Activated CD4-positive, CD25-positive, alpha-beta regulatory T cell treated with anti-CD3 and anti-CD28 coated beads, Interleukin-2, amount 50 U/mL, for 16 hours (primary cell): ENCODE results near the gene C2.
"Not testable (repeated sequence)": the region's sequence is repeated elsewhere in the genome, so short reads cannot be mapped to it uniquely, and the experiment has no call there.

Experiments
- DNase-seq: peaks from one replicate; pipeline ENCODE4 v3.0.0-alpha.2; 2020; ENCODE audit warnings: low read depth, low spot score

Gene C2

GRCh38 chr6:31922942-31923341 is 4.6 kb upstream of the C2 start:
- DNase-seq = no peak

GRCh38 chr6:31927863-31928671 is 550 bp downstream of the C2 start:
- no peak for DNase-seq

DNA sequence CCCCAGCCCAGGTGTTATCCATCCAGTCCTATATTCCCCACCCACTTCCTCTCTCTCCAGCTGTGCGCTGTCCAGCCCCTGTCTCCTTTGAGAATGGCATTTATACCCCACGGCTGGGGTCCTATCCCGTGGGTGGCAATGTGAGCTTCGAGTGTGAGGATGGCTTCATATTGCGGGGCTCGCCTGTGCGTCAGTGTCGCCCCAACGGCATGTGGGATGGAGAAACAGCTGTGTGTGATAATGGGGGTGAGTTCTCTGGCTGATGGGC is 1.1 kb downstream of the C2 start:
- no peak for DNase-seq

DNA sequence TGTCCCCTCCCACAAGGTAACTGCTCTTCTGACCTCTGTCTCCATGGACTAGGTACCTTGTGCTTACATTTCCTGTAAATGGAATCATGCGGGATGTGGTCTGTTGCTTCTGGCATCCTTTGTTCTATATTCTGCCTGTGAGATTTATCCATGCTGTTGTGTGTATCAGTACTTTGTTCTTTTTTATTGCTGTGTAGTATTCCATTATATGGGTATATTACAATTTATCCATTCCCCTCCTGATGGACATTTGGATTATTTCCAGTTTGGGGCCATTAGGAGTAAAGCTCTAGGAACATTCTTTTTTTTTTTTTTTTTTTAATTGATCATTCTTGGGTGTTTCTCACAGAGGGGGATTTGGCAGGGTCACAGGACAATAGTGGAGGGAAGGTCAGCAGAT is 3.4 kb downstream of the C2 start:
- DNase-seq = no peak

DNA sequence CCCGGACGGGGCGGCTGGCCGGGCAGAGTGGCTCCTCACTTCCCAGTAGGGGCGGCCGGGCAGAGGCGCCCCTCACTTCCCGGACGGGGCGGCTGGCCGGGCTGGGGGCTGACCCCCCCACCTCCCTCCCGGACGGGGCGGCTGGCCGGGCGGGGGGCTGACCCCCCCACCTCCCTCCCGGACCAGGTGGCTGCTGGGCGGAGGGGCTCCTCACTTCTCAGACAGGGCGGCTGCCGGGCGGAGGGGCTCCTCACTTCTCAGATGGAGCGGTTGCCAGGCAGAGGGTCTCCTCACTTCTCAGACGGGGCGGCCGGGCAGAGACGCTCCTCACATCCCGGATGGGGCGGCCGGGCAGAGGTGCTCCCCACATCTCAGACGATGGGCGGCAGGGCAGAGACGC is 4.6 kb downstream of the C2 start:
- DNase-seq = not testable (repeated sequence)

- no peak for DNase-seq
Measured at GRCh38 chr6:31933537-31933936, 6.0 kb downstream of the C2 start.

- no peak for DNase-seq
Measured at GRCh38 chr6:31935021-31935420, 7.5 kb downstream of the C2 start.

DNA sequence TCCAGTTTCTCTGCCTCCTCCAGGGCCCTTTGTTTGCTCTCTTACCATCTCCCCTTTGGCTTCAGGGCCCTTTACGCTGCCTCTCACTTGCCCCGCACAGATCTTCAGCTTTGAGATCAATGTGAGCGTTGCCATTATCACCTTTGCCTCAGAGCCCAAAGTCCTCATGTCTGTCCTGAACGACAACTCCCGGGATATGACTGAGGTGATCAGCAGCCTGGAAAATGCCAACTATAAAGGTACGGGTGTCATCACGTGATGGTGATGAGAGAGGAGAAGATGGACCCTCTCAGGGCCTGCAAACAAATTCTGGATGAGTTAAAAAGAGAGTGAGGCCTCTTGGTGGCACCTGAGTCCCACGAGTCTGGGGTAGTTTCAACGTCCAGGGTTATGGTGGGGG is 8.3 kb downstream of the C2 start:
- DNase-seq = no peak

GRCh38 chr6:31940256-31940664 is 12.7 kb downstream of the C2 start:
- DNase-seq = no peak

- no peak for DNase-seq
Measured at GRCh38 chr6:31943742-31944141, 16.2 kb downstream of the C2 start.

DNA sequence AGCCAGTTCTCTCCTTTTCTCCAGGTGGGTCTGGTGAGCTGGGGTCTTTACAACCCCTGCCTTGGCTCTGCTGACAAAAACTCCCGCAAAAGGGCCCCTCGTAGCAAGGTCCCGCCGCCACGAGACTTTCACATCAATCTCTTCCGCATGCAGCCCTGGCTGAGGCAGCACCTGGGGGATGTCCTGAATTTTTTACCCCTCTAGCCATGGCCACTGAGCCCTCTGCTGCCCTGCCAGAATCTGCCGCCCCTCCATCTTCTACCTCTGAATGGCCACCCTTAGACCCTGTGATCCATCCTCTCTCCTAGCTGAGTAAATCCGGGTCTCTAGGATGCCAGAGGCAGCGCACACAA is 17.6 kb downstream of the C2 start:
- no peak for DNase-seq

DNA sequence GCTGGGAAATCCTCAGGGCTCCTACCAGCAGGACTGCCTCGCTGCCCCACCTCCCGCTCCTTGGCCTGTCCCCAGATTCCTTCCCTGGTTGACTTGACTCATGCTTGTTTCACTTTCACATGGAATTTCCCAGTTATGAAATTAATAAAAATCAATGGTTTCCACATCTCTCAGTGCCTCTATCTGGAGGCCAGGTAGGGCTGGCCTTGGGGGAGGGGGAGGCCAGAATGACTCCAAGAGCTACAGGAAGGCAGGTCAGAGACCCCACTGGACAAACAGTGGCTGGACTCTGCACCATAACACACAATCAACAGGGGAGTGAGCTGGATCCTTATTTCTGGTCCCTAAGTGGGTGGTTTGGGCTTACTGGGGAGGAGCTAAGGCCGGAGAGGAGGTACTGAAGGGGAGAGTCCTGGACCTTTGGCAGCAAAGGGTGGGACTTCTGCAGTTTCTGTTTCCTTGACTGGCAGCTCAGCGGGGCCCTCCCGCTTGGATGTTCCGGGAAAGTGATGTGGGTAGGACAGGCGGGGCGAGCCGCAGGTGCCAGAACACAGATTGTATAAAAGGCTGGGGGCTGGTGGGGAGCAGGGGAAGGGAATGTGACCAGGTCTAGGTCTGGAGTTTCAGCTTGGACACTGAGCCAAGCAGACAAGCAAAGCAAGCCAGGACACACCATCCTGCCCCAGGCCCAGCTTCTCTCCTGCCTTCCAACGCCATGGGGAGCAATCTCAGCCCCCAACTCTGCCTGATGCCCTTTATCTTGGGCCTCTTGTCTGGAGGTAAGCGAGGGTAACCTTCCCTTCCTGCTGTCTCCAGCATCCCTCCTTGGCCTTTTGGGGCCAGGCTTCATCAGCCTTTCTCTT is 18.2 kb downstream of the C2 start, which contains the start of gene CFB:
TSS of gene CFB (plus strand) at position 589 of the 863 bp plus-strand sequence. CDS start at position 716, 127 bp downstream.
- DNase-seq = no peak

DNA sequence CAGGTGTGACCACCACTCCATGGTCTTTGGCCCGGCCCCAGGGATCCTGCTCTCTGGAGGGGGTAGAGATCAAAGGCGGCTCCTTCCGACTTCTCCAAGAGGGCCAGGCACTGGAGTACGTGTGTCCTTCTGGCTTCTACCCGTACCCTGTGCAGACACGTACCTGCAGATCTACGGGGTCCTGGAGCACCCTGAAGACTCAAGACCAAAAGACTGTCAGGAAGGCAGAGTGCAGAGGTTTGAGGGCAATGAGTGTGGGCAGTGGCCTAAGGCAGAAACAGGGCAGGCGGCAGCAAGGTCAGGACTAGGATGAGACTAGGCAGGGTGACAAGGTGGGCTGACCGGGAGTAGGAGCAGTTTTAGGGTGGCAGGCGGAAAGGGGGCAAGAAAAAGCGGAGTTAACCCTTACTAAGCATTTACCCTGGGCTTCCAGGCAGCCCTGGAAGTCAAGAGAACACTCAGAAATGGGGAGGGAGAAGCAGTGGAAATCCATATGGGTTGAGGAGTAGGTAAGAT is 18.9 kb downstream of the C2 start:
- no peak for DNase-seq

GRCh38 chr6:31947070-31947675 is 19.7 kb downstream of the C2 start:
- DNase-seq = no peak

GRCh38 chr6:31947864-31948263 is 20.3 kb downstream of the C2 start:
- no peak for DNase-seq

GRCh38 chr6:31948306-31948705 is 20.8 kb downstream of the C2 start:
- DNase-seq = no peak

DNA sequence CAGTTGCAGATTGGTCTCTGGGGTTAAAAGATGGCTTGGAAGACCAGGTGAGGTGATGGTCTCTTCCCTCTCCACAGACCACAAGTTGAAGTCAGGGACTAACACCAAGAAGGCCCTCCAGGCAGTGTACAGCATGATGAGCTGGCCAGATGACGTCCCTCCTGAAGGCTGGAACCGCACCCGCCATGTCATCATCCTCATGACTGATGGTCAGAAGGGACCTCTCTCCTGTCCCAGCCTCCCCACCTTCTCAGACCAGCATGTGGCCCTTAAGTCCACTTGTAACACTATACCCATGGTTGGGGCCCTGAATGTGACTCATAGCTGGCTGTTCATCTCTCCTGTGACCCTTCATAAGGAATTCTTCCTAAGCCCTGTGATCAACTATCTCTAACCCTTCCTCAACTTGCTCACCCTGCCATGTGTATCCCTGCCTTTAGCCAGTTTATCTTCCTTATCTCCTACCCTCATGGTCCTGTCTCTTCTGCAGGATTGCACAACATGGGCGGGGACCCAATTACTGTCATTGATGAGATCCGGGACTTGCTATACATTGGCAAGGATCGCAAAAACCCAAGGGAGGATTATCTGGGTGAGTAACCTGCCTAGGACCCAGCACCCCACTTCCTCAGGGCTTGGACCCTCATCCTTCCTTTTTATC is 21.4 kb downstream of the C2 start:
- no peak for DNase-seq

DNA sequence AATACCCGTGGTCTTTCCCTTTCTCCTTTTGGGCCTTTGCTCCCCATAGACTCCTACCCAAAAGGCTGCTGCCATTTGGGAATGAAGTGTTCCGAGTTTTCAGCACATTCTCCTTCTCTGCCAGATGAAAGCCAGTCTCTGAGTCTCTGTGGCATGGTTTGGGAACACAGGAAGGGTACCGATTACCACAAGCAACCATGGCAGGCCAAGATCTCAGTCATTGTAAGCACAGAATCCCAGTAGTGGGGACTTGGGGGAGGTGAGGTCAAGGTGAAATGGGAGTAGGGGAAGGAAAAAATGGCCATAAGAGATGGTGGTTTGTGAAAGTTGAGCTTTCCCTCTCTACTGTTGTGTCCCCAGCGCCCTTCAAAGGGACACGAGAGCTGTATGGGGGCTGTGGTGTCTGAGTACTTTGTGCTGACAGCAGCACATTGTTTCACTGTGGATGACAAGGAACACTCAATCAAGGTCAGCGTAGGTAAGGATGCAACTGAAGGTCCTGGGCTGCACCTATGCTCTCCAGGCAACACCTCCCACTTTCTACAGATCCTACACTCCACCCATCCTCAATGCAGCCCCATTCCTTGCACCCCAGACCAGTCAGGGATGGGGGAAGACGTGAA is 22.5 kb downstream of the C2 start:
- no peak for DNase-seq

DNA sequence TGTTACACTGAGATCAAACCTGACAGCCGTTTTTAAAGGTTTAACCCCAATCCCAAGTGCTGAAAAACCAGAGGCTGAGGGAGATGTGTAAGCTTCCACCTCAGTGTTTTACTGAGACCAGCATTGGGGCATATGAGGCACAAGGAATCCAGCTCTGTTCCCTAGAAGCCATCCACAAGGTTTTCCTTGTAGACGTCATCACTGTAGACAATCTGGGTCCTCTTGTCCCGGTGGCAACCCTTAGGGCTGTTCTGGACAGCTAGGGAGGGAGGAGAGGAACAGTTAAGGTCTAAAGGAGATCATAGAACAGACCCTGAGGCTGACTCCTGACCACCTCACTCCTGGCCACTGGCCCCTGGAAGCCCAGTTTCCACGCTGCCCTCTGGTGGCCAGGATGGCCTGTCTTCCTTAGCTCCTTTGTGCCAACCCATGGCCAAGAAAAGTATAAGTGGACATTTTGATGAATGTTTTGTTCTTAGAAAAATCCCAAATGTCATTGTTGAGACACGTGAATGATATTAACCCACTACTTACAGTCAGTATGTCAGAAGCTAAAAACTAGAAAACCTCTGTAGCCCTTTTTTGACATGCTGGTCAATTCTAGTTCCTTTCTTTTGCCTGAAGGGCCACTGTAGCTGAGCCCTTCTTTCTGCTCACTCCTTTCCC is 24.8 kb downstream of the C2 start:
- no peak for DNase-seq

- DNase-seq = no peak
Measured at GRCh38 chr6:31952890-31953289, 25.4 kb downstream of the C2 start.

DNA sequence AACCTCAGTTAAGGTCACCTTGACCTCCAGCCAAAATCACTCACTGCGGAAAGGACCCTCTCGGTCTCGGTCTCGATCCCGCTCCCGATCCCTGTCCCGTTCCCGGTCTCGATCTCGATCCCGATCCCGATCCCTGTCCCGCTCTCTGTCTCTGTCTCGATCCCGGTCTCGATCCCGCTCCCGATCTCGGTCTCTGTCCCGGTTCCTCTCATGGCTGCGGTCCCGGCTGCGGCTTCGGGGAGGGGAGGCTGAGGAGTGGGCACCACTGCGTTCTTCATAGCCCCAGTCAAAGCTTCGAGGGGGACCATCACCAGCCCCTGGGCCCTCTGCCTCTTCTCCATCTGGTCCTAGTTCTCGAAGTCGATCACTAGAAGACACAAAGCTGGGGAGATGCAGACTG is 27.0 kb downstream of the C2 start:
- no peak for DNase-seq
